GM19372 (cell line): ENCODE data around the gene SRRT.
"Not testable (repeated sequence)": the region's sequence is repeated elsewhere in the genome, so short reads cannot be mapped to it uniquely, and the experiment has no call there.

Source experiments
- ATAC-seq: cut with Tn5 transposase; IDR thresholded peaks from one replicate; pipeline ENCODE4 v1.9.1; 2021; ENCODE audit warnings: mild to moderate bottlenecking, low read depth, moderate library complexity; ENCODE audit not compliant: unreplicated experiment

Gene SRRT

GRCh38 chr7:100893318-100893895 is 18.5 kb downstream of the SRRT start:
- no peak for ATAC-seq

GRCh38 chr7:100893910-100894721 is 19.2 kb downstream of the SRRT start:
- no peak for ATAC-seq

GRCh38 chr7:100894860-100895700 is 20.2 kb downstream of the SRRT start:
- no peak for ATAC-seq

GRCh38 chr7:100895701-100895955 is 20.7 kb downstream of the SRRT start, which contains the start of gene ACHE:
Gene ACHE, minus strand, starts transcription at chr7:100895888. Its CDS starts 1,656 bp downstream, at chr7:100894232.
- ATAC-seq: no peak

GRCh38 chr7:100895956-100896731 is 21.2 kb downstream of the SRRT start:
- no peak for ATAC-seq

- no peak for ATAC-seq
Observed at GRCh38 chr7:100896732-100897608, 22.1 kb downstream of the SRRT start.

GRCh38 chr7:100897772-100898454 is 23.0 kb downstream of the SRRT start:
- no peak for ATAC-seq

- no peak for ATAC-seq
Observed at GRCh38 chr7:100899432-100899831, 24.5 kb downstream of the SRRT start.

GRCh38 chr7:100900978-100901377 is 26.1 kb downstream of the SRRT start:
- no peak for ATAC-seq

GRCh38 chr7:100901921-100902332 is 27.0 kb downstream of the SRRT start:
- no peak for ATAC-seq

GRCh38 chr7:100902638-100903037 is 27.7 kb downstream of the SRRT start:
- ATAC-seq: no peak

GRCh38 chr7:100908512-100908911 is 33.6 kb downstream of the SRRT start:
- ATAC-seq: no peak

- not testable (repeated sequence) for ATAC-seq
Observed at GRCh38 chr7:100910443-100910842, 35.5 kb downstream of the SRRT start.

GRCh38 chr7:100911484-100911883 is 36.6 kb downstream of the SRRT start:
- ATAC-seq: no peak

GRCh38 chr7:100914208-100914878 is 39.4 kb downstream of the SRRT start:
- ATAC-seq: no peak

GRCh38 chr7:100914879-100915447 is 40.1 kb downstream of the SRRT start:
- no peak for ATAC-seq

GRCh38 chr7:100919335-100919734 is 44.4 kb downstream of the SRRT start:
- ATAC-seq: not testable (repeated sequence)

GRCh38 chr7:100919779-100920437 is 45.0 kb downstream of the SRRT start:
- not testable (repeated sequence) for ATAC-seq
